Activated CD4-positive, alpha-beta memory T cell treated with anti-CD3 and anti-CD28 coated beads, Interleukin-2, amount 10 ng/mL, durations not matched to agents 7 days and 5 days (primary cell): Measurements from ENCODE around the gene STX8. TPM values are rescaled to one million over a fixed set of nuclear protein-coding genes. Genes with fewer than 3 reads are reported as not detected.

Experiments used
- CTCF ChIA-PET: fragments of 350-600 bp; sonication (Branson Sonifier 250); formaldehyde crosslinking; loops from one replicate; lab custom pipeline; 2021; ENCODE audit warnings: antibody characterized with exemption, inconsistent platforms; lab: Charles Lee
- POLR2A ChIA-PET: fragments of 350-600 bp; sonication (Branson Sonifier 250); formaldehyde crosslinking; loops from one replicate; lab custom pipeline; 2021; ENCODE audit warnings: antibody characterized with exemption; lab: Charles Lee
- DNase-seq: peaks from one replicate; pipeline ENCODE4 v3.0.0-alpha.2; 2020
- H3K27ac Mint-ChIP-seq: one replicate; pipeline ENCODE4 v1.8.0; 2021; ENCODE audit warnings: mild to moderate bottlenecking, mixed read lengths
- H3K27me3 Mint-ChIP-seq: one replicate; pipeline ENCODE4 v1.8.0; 2021; ENCODE audit warnings: mixed read lengths
- H3K36me3 Mint-ChIP-seq: one replicate; pipeline ENCODE4 v1.8.0; 2021; ENCODE audit warnings: low read depth, mixed read lengths
- H3K4me1 Mint-ChIP-seq: one replicate; pipeline ENCODE4 v1.8.0; 2021; ENCODE audit warnings: mixed read lengths
- H3K4me3 Mint-ChIP-seq: one replicate; pipeline ENCODE4 v1.8.0; 2021; ENCODE audit warnings: mild to moderate bottlenecking, mixed read lengths
- H3K9me3 Mint-ChIP-seq: one replicate; pipeline ENCODE4 v1.8.0; 2021; ENCODE audit warnings: mixed read lengths
- total RNA-seq, 2 experiments: library from RNA; stranded (reverse); gene quantifications; one replicate each; pipeline ENCODE4 v1.2.3, GENCODE V29; 2021

Gene STX8
- total RNA-seq, 2 experiments from 2014 or later, result 76.6 to 76.7 TPM

DNA sequence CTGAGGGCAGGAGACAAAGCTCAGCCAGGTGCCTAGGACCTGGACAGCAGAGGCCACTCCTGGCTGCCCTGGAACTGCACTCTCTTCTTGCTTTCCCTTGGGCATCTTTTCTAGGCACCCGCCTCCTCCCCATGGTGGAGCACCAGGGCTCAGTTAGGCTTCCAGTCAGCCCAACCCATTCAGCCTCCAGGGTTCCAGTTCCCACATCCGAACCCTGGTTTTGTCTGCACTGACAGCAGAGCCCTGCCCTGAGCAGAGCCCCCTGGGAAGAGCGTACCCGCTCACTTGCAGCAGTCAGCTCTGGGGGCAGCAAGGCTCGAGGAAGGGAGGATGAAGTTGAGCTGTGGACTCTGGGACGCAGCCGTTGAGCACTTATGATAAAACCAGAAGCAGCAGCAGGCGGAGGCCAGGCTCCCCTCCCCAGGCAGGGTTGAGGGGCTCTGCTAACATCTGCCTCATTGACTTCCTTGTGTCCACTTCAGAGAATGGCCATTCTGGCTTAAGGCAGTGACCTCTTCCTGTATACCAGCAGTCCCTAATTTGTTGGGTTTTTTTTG is 341.2 kb downstream of the STX8 start:
- peaks cover 3% of the 10 kb centered on the region for H3K27me3 Mint-ChIP-seq
- no peak for DNase-seq
- H3K4me3 Mint-ChIP-seq, result no peak overlapping the region
- H3K4me1 Mint-ChIP-seq, result peaks cover 7% of the 10 kb centered on the region
- no peak overlapping the region for H3K27ac Mint-ChIP-seq
- peaks cover 2% of the 10 kb centered on the region for H3K9me3 Mint-ChIP-seq
- no peaks in the 10 kb centered on the region for H3K36me3 Mint-ChIP-seq
- CTCF ChIA-PET, result interaction anchor here (0.7 kb wide), 1 partner anchor 16 kb away, joined by 4 read pairs; no protein-coding TSS in a partner anchor
- POLR2A ChIA-PET, result no interaction called here

DNA sequence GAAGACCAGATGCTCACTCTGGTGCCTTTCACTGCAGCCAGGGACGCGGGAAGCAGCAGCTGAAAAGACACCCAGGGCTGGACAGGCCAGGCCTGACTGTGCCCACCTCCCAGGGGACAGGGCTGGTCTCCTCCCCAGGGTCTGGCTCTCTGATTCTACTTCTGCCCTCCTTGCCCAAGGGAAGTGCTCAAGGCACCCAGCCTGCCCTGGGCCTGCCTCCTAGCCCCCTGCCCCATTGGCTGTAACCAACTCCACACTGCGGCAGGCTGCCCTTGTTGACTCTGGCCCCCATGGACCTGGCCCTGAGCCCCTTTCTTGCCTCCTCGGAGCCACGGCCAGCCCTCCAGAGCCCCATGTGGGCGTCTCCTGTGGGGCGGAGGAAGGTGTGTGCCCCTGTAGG is 341.9 kb downstream of the STX8 start:
- Mint-ChIP-seq H3K27me3 (peaks cover 2% of the 10 kb centered on the region), H3K36me3 (no peaks in the 10 kb centered on the region), H3K9me3 (peaks cover 2% of the 10 kb centered on the region), H3K27ac (no peak overlapping the region), H3K4me1 (peaks cover 1% of the 10 kb centered on the region), H3K4me3 (no peak overlapping the region)
- DNase-seq, result no peak
- ChIA-PET POLR2A (no interaction called here), CTCF (no interaction called here)

DNA sequence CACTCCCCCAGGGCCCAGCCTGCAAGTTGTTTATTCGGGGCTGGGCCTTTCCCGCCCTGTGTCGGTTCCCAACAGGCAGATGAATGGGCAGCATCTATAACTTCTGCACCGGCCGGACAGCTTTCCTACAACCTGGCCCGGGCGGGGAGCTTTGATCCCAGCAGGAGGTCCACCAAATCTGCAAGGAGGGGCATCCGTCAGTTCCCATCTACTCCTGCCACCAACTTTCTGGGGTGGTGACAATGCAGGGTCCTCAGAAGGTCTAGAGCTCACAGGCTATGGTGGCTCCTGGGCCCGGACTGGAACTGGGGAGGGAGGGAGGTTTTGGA is 342.4 kb downstream of the STX8 start:
- Mint-ChIP-seq H3K4me1 (no peaks in the 10 kb centered on the region), H3K27ac (no peak overlapping the region), H3K9me3 (peaks cover 2% of the 10 kb centered on the region), H3K36me3 (no peaks in the 10 kb centered on the region), H3K27me3 (no peaks in the 10 kb centered on the region), H3K4me3 (no peak overlapping the region)
- DNase-seq, result no peak
- ChIA-PET POLR2A (no interaction called here), CTCF (no interaction called here)

DNA sequence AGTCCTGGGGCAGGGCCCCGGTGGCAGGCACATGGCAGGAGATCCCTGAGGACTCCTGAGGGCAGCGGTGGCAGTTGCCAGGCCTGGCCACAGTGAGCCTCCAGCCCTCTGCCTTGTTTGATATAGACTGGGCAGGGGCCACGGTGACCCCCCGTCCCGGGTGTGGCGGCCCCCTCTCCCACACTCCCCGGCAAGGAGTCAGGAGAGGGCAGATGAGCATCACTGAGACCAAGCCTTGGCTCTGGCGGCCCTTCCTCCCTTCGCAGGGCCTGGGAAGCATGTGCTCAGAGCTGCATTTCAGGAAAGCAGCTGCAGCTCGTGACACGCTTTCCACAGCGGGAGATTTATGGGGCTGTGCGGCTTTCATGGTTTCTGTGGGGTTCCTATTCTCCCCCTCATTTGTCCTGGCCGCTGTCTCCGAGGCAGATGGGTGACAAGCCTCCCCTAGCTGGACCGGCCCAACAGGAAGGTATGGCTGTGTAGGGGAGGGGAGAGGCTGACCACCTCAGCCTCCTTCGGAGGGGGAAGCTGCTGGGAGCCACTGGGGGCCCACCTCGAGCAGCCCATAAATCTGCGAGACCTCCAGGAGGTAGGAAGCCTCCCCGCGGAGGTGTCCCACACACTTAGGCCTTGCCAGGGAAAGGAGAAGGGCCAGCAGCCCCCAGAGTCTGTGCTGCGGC is 342.9 kb downstream of the STX8 start:
- H3K9me3 Mint-ChIP-seq, result peaks cover 2% of the 10 kb centered on the region
- H3K4me3 Mint-ChIP-seq, result no peak overlapping the region
- no peak for DNase-seq
- ChIA-PET CTCF (no interaction called here), POLR2A (no interaction called here)
- no peaks in the 10 kb centered on the region for H3K27me3 Mint-ChIP-seq
- H3K36me3 Mint-ChIP-seq, result no peaks in the 10 kb centered on the region
- no peaks in the 10 kb centered on the region for H3K4me1 Mint-ChIP-seq
- no peak overlapping the region for H3K27ac Mint-ChIP-seq

DNA sequence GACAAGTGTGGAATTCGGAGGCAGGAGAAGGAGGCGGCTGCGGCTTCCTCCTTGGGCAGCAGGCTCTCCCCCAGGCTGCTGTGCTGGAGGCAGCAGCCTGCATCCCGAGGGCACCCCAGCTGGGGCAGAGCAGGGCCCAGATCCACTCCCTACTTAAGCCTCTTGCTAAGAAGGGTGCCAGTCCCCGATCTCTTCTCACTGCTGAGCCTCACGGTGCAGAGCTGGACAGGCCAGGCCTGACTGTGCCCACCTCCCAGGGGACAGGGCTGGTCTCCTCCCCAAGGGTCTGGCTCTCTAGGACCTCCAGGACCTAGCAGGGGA is 343.5 kb downstream of the STX8 start:
- no peak overlapping the region for H3K27ac Mint-ChIP-seq
- H3K4me3 Mint-ChIP-seq, result no peak overlapping the region
- no peaks in the 10 kb centered on the region for H3K36me3 Mint-ChIP-seq
- POLR2A ChIA-PET, result no interaction called here
- no peaks in the 10 kb centered on the region for H3K4me1 Mint-ChIP-seq
- peaks cover 2% of the 10 kb centered on the region for H3K9me3 Mint-ChIP-seq
- DNase-seq, result no peak
- CTCF ChIA-PET, result no interaction called here
- no peaks in the 10 kb centered on the region for H3K27me3 Mint-ChIP-seq

DNA sequence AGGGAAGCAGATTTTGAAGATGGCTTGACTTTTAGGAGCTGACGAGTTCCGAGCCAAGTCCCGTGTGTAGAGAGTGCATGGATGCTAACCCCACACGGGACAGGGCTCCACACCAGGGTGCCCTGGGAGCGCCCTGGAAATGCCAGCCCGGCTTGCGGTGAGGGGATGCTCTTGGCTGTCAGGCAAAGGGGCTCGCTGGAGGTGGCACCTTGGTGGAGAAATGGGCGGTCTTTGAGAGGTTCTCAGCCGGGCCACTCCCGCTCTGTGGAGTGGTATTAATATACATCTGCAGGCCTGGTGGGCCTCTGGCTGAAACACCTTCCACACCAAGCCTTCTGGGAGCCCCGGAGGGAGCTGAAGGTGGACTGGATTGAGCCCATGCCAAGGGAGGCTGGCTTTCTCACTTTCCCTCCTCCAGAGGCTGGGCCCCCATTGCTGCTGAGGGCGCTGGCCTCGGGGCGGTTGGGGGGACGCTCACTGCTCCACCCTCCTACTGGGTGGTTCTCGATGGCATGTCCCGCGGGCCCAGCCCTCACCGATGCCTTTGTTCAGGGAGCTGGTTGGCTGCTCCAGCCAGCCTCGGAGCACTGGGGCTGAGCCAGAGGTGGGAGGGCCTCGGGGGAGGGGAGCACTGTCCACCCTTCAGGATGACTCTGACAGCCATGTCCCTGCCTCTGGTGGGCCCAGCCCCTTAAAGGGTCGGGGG is 344.0 kb downstream of the STX8 start:
- no peak overlapping the region for H3K27ac Mint-ChIP-seq
- peaks cover under 1% of the 10 kb centered on the region for H3K4me1 Mint-ChIP-seq
- H3K4me3 Mint-ChIP-seq, result no peak overlapping the region
- POLR2A ChIA-PET, result no interaction called here
- H3K27me3 Mint-ChIP-seq, result no peaks in the 10 kb centered on the region
- no peak for DNase-seq
- no peaks in the 10 kb centered on the region for H3K36me3 Mint-ChIP-seq
- peaks cover 2% of the 10 kb centered on the region for H3K9me3 Mint-ChIP-seq
- CTCF ChIA-PET, result no interaction called here

DNA sequence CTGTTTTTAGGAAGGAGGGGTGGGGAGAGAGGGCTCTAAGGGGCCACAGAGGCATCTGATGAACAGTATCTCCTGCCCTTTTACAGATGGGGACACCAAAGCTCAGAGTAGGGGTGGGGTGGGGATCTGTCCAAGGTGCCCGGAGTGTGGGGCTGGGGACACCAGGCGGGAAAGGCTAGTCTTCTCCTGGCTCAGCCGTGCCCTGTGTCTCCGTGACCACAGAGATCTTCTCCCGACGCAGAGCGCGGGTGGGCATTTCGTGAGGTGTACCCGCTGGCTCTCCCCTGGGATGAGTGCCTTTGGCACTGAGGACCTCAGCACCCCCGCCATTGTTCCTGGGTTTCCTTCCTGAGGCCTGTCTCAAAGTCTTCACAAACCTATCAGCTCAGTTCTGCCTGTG is 344.8 kb downstream of the STX8 start:
- Mint-ChIP-seq H3K4me3 (no peak overlapping the region), H3K27ac (no peak overlapping the region), H3K36me3 (no peaks in the 10 kb centered on the region), H3K9me3 (peaks cover 2% of the 10 kb centered on the region), H3K27me3 (no peaks in the 10 kb centered on the region), H3K4me1 (peaks cover 3% of the 10 kb centered on the region)
- no peak for DNase-seq
- ChIA-PET CTCF (no interaction called here), POLR2A (no interaction called here)

DNA sequence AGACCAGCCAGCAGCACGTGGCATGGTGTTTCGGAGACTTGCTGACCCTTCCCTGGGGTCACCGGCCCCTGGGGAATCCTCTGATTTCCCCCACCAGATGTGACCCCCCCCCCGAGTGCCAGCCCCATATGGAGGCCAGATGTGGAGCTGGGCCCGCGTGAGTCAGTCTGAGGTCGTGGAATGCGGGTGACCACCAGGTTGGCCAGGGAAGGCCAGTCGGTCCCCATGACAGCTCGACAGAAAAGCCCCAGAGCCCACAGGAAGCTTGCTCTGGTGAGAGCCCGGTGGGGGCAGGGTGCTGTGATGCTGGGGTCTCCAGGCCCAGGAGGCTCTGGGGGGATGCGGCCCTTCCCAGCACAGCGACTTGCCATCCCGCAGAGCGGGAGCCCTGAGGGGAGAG is 345.3 kb downstream of the STX8 start:
- Mint-ChIP-seq H3K27me3 (no peaks in the 10 kb centered on the region), H3K9me3 (peaks cover 2% of the 10 kb centered on the region), H3K4me1 (peaks cover 3% of the 10 kb centered on the region), H3K4me3 (no peak overlapping the region), H3K27ac (no peak overlapping the region), H3K36me3 (no peaks in the 10 kb centered on the region)
- DNase-seq, result no peak
- ChIA-PET CTCF (no interaction called here), POLR2A (no interaction called here)

DNA sequence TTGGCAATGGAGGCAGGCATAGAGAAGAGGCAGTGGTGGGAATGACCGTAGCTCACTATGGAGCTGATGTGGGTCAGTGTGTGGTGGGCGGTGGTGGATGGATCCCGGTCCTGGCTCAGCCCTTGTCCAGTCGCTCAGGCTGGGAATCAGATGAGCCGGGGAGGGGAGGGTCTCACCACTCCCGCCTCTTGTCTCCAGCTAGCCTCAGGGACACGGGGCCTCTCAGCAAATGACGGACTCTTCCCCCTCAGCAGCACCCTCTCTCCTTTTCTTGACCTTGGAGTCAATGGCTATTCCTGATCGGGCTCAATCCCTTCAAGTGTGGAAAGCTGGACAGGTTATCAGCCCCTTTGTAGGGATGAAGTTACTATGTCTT is 345.8 kb downstream of the STX8 start:
- Mint-ChIP-seq H3K9me3 (no peaks in the 10 kb centered on the region), H3K27me3 (no peaks in the 10 kb centered on the region), H3K27ac (no peak overlapping the region), H3K36me3 (no peaks in the 10 kb centered on the region), H3K4me3 (no peak overlapping the region), H3K4me1 (peaks cover 3% of the 10 kb centered on the region)
- DNase-seq, result no peak
- CTCF ChIA-PET, result no interaction called here
- POLR2A ChIA-PET, result no interaction called here

DNA sequence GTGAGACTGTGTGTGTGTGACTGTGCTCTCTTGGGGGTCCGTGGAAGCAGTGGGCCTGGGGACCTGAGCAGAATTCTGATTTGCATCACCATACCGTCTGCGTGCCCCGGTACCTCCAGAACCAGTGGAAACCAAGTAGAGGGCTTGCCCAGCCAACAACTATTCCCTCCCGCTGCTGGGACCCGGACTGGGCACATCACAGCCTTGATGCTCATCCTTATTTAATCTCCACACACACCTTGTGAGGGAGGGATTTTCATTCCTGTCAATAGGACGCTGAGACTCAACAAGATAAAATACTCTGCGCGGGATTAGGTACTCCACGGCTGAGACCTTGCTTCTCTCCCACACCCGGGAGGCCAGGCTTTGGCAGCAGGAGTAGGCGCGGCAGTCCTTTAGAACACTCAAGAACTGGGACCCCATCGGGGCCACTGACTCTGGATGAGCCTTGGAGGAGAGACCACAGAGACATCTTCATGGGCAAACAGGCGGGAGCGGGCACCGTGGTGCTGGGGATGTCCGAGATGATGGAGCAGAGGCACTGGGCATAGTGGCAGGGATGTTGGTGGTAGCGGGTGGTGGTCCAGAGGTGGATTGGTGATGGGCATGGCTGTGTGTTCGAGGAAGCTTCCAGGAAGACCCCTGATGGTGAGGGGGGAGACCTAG is 346.3 kb downstream of the STX8 start:
- no peaks in the 10 kb centered on the region for H3K27me3 Mint-ChIP-seq
- H3K27ac Mint-ChIP-seq, result no peak overlapping the region
- ChIA-PET POLR2A (no interaction called here), CTCF (no interaction called here)
- no peak for DNase-seq
- H3K4me3 Mint-ChIP-seq, result no peak overlapping the region
- H3K9me3 Mint-ChIP-seq, result no peaks in the 10 kb centered on the region
- H3K4me1 Mint-ChIP-seq, result peaks cover 3% of the 10 kb centered on the region
- no peaks in the 10 kb centered on the region for H3K36me3 Mint-ChIP-seq

DNA sequence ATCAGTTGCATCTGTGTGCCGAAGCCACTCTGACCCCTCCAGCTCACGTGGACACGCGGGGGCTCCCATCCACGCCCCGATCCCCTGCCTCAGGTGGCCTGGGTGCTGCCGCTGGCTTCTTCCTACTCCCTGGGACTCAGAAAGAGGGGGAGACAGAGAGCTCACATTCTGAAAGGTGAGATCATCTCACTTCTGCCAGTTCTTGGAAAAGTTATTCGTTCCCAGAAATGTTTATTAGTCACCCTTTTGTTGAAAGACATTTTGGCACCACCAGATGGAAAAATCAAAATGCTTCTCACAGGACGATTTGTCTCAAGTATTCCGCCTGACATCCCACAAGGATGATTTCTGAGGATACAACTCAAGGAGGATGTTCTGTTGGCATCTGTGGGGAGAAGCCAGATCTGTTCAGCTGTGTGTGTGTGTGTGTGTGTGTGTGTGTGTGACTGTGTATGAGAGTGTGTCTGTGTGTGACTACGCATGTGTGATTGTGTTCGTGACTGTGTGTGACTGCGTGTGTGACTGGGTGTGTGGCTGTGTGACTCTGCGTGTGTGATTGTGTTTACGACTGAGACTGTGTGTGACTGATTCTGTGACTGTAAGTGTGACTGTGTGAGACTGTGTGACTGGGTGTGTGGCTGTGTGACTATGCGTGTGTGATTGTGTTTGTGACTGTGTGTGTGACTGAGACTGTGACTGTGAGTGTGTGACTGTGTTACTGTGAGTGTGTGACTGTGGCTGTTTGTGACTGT is 347.0 kb downstream of the STX8 start:
- no peak overlapping the region for H3K27ac Mint-ChIP-seq
- no peaks in the 10 kb centered on the region for H3K36me3 Mint-ChIP-seq
- DNase-seq, result no peak
- peaks cover 3% of the 10 kb centered on the region for H3K4me1 Mint-ChIP-seq
- ChIA-PET POLR2A (no interaction called here), CTCF (interaction anchor here (0.7 kb wide), 1 partner anchor 265 kb away, joined by 3 read pairs; no protein-coding TSS in a partner anchor)
- H3K9me3 Mint-ChIP-seq, result no peaks in the 10 kb centered on the region
- H3K4me3 Mint-ChIP-seq, result no peak overlapping the region
- no peaks in the 10 kb centered on the region for H3K27me3 Mint-ChIP-seq

DNA sequence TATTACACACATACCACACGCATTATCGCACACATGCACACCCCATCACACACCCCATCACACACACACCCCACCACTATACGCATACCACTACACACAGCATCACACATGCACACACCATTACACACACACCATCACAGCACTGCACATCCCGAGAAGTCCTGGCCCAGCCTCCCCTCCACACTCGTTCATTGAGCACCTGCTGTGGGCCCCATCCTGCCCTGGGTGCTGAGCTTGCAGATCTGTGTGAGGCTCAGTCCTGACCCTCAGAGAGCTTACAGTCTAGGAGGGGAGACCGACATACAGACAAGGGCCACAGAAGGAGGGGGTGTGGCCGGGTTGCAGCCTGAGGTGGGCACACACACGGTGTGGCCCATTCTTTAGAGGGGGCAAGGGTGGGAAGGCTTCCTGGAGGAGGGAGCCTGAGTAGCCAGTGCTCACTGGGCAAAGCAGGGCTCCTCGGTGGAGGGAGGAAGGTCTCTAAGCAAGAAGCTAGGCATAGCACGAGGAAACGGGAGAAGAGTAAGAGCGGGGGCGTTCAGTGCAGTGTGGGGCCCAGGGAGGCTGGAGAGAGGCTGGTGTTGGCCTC is 347.7 kb downstream of the STX8 start:
- POLR2A ChIA-PET, result no interaction called here
- CTCF ChIA-PET, result interaction anchor here (0.7 kb wide), 1 partner anchor 264 kb away, joined by 3 read pairs; no protein-coding TSS in a partner anchor
- no peaks in the 10 kb centered on the region for H3K27me3 Mint-ChIP-seq
- no peak overlapping the region for H3K4me3 Mint-ChIP-seq
- no peak for DNase-seq
- no peaks in the 10 kb centered on the region for H3K36me3 Mint-ChIP-seq
- H3K27ac Mint-ChIP-seq, result no peak overlapping the region
- no peaks in the 10 kb centered on the region for H3K9me3 Mint-ChIP-seq
- peaks cover 3% of the 10 kb centered on the region for H3K4me1 Mint-ChIP-seq

DNA sequence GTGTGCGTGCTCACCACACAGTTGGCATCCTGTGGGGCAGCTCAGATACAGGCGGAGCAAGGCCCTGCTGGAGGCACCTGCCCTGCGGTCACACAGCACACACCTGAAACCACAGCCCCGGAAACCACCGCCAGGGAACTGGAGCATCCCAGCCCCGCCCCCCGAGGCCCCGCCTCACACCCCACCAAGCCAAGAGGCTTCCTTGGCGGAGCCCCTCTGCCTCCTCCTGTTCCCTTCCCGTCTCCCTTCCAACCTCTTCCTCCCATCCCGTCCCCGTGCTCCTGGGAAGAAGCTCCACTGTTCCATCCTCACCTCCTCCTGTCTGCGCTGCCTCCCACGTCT is 348.9 kb downstream of the STX8 start:
- no peaks in the 10 kb centered on the region for H3K27me3 Mint-ChIP-seq
- H3K9me3 Mint-ChIP-seq, result no peaks in the 10 kb centered on the region
- peaks cover 3% of the 10 kb centered on the region for H3K4me1 Mint-ChIP-seq
- no peak overlapping the region for H3K4me3 Mint-ChIP-seq
- H3K36me3 Mint-ChIP-seq, result no peaks in the 10 kb centered on the region
- peak; percentile 39 for DNase-seq
- POLR2A ChIA-PET, result no interaction called here
- CTCF ChIA-PET, result no interaction called here
- no peak overlapping the region for H3K27ac Mint-ChIP-seq
